ENCODE measurements around the gene PPP4C. TPM values are rescaled to one million over a fixed set of nuclear protein-coding genes. Genes with fewer than 3 reads are reported as not detected.
"Not testable (repeated sequence)": the region's sequence is repeated elsewhere in the genome, so short reads cannot be mapped to it uniquely, and the experiment has no call there.

PPP4C gene
- total RNA-seq (2014; rRNA removed; shearing (Covaris generic)) = 117 and 139 TPM in 2 replicates

DNA sequence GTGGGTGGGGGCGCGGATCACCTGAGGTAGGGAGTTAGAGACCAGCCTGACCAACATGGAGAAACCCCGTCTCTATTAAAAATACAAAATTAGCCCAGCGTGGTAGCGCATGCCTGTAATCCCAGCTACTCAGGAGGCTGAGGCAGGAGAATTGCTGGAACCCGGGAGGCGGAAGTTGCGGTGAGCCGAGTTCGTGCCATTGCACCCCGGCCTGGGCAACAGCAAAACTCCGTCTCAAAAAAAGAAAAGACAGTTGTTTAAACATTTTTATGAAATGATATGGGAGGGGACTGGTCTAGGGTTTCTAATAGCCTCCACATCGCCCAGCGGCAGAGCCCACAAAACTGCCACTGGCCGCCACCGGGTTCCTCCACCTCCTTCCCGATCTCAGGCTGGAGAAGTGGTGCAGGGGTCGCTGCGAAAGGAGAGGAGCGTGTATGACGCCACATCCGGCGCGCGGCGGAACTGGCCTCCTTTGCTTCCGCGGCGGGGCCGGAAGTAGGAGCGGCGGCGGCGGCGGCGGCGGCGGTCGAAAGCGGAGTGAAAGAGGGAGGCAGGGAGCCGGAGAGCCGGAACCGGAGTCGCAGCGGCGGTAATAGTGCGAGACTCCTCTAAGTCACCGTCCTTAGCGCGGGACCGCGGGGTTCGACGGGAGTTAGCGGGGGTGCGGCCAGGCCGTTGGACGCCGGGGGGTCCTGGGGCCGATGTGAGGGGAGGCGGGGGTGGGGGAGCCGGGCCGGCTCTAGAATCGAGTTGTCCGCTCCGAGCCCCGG lies at the start of gene PPP4C:
PPP4C (plus strand) TSS at position 492 of the 773 bp plus-strand sequence. CDS start 384 bp downstream, outside the sequence.
- DNase-seq (ENCODE audit: low spot score) = peak; percentile 90

GRCh38 chr16:30026449-30026848 lies 49.3 kb upstream of the PPP4C start:
- DNase-seq (ENCODE audit: low spot score) = no peak

DNA sequence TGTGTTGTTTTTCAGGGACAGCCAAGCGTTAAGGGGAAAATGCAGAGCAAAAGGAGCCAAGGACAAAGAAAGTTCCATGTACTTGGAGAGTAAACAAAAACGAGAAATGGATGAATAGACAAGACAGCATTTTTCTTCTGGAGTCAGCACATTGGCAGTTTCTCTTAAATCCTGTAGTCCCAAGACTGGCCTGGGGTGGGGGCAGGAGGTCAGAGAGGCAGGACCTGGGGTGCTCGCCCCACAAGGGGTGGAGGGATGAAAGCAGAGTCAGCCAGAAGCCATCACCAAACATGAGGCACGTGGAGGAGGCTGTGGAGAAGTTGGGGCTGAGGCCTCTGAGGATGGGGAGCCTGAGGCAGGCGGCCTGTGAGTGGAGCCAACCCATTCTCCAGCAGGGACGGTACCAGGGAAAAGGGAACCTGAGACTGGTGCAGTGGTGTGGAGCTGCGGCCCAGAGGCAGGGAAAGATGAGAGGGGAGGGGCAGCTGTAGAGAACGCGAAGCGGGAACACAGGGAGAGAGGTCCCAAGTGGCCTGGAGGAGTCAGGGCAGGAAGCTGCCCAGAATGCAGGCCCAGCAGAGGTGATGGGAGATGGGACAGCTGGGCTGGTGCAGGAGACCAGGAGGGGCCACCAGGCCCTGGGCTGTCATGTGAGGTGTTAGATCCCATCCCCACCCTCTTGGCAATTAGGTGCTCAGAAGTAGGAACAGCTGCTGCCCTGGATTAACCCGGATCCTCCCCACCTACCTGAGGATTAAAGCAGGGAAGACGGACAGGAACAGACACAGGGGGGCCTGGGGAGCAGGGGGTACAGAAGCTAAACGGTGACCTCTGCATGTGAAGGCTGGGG lies 48.0 kb upstream of the PPP4C start:
- DNase-seq (ENCODE audit: low spot score) = no peak

DNA sequence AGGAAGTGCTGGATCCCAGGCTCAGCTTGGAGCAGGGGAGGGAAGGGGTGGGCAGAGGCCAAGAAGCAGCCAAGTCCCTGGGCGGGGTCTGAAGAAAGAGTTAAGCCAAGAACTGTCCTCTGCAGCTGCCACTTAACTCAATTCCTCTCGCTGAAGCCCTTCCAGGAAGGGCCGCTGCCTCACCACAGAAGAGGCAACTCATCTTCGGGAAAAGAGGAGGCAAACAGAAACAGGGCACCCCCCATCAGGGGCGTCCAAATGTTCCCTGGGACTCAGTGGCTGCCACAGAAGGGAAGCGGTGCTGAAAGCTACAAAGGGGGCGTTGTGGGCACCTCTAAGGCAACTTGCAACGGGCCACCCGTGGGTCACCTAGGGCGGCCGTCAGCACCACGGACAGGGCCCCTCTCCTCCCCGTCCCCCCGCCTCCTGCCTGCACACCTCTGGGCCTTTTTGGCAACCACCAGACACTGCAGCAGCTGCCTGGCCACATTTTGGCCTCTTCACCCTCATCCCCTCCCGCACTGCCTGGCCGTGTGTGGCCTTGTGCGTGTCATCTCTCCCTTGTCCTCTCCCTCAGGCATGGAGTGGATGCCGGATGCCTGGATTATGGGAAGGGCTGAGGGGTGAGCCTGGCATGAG lies 47.2 kb upstream of the PPP4C start:
- DNase-seq (ENCODE audit: low spot score) = no peak

- no peak for DNase-seq (ENCODE audit: low spot score)
Measured at GRCh38 chr16:30030011-30030685, 45.6 kb upstream of the PPP4C start.

DNA sequence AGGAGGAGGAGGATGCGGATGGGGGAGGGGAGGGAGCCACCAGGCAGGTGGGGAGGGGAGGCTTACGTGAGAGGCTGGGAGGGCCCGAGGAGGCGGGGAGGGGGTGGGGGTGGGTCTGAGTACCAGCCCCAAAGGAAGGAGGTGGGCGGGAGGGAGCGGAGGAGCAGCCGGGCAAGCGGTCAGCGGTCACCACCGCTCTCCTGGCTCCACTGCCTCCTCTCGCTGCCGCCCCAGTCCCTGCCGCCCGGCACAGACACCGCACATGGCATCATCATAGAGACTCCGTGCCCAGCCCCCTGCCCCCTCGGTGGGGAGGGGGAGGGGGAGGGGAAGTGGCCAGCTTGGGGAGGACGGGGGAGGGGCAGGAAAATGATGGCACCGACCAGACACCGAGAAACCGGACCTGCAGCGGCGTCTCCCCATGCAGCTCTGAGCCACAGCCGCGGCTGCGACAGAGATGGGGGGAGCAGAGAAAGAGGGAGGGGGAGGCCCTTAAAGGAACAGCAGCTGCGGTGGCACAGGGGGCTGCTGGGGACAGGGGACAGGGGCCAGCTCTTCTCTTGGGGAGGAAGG lies 44.9 kb upstream of the PPP4C start, which contains the start of gene TLCD3B:
TLCD3B (minus strand) TSS at position 431 of the 573 bp plus-strand sequence. CDS start 744 bp downstream, outside the sequence.
- no peak for DNase-seq (ENCODE audit: low spot score)

DNA sequence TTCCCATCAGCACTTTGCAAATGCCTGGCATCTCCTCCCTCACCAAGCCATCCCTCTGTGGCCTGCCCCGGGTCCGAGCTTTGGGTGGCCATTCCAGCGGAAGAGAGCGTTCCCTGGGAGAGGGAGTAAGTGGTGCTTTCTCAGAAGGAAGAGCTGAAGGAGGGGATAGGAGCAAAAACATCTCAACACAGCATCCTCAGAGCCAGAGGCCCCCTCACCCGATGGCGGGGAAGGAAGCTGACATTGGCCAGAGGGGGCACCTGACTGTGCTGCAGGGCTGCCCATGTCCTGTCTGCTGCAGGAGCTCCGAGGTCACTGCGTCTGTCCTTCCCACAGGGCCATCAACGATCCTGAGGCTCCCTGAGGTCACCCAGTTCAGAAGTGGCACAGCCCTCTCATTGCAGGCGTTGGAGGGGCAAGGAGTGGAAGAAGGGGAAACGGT lies 44.3 kb upstream of the PPP4C start:
- DNase-seq (ENCODE audit: low spot score) = no peak

DNA sequence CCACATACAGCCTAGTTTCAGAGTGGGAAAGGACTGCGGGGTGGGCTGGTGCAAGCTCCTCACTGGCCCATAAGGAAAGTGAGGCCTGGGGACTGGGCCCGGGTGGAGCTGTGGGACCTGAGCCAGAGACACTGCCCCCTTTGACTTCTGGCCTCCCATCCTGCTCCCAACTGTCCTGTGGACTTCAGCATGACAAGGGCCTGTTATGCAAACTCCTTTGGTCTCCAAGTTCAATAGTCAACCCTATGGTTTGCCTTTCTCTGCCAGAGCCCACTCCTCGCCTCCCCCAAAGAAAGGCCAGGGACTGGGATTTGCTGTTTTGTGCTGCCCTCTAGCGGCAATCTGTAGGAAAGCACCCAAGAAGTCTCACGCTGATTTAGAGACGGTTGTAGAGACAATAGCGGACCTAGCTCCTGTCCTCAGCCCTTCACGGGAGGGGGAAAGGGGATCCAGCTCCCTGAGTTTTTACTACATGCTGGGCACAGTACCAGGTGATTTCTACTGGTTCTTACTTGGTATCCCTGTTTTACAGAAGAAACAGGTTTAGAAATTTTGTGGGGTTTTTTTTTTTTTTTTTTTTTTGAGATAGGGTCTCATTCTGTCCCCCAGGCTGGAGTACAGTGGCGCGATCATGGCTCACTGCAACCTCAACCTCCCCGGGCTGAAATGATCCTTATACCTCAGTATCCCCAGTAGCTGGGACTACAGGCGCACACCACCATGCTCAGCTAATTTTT lies 43.5 kb upstream of the PPP4C start:
- DNase-seq (ENCODE audit: low spot score) = peak; percentile 60

GRCh38 chr16:30033270-30033669 lies 42.5 kb upstream of the PPP4C start:
- no peak for DNase-seq (ENCODE audit: low spot score)

DNA sequence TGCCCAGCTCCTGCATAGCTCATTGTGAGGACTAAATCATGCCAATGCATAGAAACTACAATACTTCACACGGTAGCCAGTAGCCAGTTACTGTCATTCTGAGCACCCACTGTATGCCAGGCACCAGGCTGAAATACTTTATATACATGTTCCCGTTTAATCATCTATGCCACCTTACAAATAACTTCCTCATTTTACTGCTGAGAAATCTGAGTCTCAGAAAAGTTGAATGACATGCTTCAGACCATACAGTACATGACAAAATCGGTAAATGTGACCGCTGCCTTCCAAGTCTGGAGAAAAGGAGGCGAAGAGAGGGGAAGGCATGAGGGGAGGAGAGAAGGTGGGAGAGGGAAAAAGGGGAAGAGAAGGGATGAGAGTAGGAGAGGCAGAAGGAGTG lies 35.6 kb upstream of the PPP4C start:
- no peak for DNase-seq (ENCODE audit: low spot score)

- not testable (repeated sequence) for DNase-seq (ENCODE audit: low spot score)
Measured at GRCh38 chr16:30040690-30041089, 35.1 kb upstream of the PPP4C start.

DNA sequence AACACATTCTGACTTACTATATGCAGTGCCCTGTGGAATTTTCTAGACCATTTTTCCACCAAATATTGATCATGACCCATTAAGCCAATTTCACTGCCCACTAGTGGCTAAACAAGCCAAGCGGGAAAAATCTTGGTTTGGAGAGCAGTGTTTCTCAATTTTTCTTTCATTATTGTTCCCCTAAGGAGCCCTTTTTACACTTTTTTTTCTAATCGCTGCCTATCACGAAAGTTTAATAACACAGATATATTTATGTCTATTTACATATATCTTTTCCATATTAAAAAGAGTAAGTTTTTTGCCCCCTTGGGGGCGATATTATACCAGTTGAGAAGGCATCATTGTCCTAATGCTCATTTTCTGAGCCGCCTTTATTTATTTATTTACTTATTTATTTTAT lies 34.0 kb upstream of the PPP4C start:
- no peak for DNase-seq (ENCODE audit: low spot score)

- no peak for DNase-seq (ENCODE audit: low spot score)
Measured at GRCh38 chr16:30046178-30046577, 29.6 kb upstream of the PPP4C start.

DNA sequence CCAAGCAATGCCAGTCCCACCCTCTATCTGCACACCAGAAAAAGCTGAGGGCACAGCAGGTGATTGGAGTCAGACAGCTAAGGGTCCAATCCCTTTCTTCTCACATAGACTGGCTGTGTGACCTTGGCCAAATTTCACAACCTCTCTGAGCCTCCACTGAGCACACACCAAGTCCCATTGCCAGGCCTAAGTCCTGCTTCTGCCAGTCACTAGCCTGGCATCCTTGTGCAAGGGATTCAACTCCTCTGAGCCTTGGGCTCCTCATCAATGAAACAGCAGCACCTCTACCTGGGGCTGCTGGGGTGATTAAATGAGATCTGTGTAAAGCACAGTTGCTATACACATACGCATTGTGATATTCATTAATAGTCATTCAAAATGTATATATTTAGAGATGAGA lies 29.2 kb upstream of the PPP4C start:
- no peak for DNase-seq (ENCODE audit: low spot score)

- DNase-seq (ENCODE audit: low spot score) = no peak
Measured at GRCh38 chr16:30049871-30050270, 25.9 kb upstream of the PPP4C start.

DNA sequence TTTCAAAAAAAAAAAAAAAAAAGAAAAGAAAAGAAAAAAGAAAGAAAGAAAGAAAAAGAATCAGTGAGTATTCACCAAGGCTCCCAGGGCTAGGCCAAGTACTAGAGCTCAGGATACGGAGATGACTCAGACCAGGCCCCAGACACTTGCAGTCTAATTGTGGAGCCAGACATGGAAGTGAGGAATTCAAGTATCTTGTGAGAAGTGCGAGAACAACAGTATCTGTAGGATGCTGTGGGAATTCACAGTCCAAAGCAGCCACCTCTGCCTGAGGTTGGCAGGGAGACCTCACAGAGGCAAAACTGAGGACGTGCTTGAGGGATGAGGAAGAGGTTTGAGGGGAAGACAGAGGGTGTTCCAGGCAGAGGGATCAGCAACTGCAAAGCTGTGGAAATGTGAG lies 24.3 kb upstream of the PPP4C start:
- DNase-seq (ENCODE audit: low spot score) = no peak

DNA sequence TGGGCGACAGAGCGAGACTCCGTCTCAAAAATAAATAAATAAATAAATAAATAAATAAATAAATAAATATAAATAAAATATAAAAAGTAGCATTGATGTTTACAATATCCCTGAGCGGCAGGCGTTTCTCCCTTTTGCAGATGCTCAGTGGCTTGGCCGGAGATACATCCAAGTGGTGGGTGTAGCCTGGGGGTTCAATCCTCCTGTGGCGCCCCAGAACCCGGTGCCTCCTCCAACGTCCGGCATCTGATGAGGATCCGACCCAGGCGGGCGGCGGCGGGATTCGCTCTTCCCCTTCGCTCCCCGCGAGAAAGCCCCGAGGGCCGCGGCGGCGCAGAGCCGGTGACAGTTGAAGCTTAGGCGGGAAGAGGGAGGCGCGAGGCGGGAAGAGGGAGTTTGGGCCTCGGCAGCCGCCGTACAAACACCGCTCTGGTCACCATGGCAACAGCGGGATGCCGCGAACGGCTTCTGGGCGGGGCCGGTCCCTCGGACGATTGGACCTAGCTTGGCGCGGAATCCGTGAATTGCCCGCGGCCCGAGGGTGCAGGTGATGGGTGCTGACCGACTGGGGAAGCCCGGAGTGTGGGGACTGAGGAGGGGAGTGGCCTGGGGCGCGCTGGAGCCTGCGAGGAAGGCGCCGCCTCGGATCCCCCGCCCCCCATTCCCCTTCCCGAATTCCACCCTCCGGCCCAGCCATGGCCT lies 23.0 kb upstream of the PPP4C start:
- DNase-seq (ENCODE audit: low spot score) = peak; percentile 86

DNA sequence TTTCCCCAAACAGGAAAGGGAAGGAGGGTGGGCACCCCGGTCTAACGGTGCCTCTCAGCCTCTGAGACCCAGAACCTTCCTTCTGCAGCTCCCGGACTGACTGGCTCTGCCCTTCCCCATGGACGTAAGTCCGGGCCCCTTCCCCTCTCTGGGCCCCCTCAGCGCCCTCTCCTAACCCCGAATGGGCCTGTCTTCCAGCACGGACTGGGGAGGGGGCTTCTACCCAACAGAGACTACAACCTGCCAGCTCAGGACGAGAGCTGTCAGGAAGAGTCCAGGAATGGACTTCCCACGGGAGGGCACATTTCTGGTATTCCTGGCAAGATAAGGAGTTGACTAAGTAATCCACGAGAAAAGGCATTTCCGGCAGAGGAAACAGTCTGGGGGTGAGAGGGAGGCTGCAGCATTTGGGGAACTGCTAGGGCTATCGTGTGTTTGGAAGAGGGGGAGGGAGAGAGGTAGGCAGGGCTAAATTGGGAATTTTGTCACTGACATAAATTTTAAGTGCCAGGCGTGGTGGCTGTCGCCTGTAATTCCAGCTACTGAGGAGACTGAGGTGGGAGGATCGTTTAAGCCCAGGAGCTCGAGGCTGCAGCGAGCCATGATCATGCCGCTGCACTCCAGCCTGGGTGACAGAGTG lies 22.3 kb upstream of the PPP4C start:
- no peak for DNase-seq (ENCODE audit: low spot score)

- no peak for DNase-seq (ENCODE audit: low spot score)
Measured at GRCh38 chr16:30054451-30054850, 21.3 kb upstream of the PPP4C start.

Measured in H4 (cell line).